Fibroblast of upper back skin (primary cell): ENCODE results near the gene AFF4.
"Not testable (repeated sequence)": the region's sequence is repeated elsewhere in the genome, so short reads cannot be mapped to it uniquely, and the experiment has no call there.

ENCODE experiments used
- DNase-seq: peaks from one replicate; pipeline ENCODE4 v3.0.0-alpha.2; 2013

Gene AFF4

DNA sequence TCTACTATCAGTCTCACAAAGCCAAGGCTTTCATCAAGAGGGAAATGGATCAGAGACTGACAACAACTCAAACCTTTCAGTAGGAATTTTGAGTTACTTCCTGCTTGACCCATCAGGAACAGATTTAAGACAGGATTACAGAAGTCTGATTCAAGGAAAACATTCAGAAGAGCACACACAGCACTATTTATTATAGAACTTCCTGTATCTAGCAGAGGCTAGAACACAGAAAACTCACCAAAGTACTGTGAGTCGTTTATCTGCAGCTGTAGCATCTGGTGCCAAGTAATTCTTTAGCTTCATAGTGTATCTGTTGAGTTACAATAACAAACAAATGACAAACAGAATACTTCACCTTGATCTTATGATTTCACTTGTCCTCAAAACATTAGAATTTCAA lies 76.2 kb downstream of the AFF4 start:
- DNase-seq: no peak

DNA sequence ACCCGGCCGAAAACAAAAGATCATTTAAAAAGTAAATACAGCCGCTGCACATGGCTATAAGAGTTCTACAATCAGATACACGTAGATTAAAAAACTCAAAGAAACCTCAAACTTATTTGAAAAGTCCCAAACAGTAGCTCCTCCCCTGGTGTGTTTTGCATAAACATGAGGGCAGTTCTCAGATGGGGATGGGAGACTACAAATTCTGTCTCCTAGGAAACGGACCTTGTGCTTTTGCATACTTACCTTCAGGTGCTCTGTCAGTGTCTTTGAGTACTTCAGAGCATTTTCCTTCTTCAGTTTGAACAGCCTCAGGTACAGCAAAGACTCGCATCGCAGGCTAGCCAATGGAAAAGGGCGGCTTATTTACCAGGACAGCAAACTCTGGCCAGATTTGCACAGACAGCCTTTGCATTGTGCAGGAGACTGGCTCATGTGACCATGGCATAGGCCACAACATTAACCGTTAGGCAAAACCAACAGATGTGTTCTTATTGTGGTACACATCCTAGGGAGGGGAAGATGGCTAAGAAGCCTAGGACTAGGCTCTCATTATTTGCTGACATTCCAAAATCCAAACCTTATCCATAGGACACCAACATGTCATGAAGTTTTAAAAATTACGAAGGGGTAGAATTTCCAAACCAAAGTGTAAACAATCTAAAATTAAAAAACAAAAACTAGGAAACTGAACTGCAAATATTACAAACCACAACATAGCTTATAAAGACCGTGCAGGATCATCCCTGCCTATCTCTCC lies 77.2 kb downstream of the AFF4 start:
- DNase-seq: no peak

DNA sequence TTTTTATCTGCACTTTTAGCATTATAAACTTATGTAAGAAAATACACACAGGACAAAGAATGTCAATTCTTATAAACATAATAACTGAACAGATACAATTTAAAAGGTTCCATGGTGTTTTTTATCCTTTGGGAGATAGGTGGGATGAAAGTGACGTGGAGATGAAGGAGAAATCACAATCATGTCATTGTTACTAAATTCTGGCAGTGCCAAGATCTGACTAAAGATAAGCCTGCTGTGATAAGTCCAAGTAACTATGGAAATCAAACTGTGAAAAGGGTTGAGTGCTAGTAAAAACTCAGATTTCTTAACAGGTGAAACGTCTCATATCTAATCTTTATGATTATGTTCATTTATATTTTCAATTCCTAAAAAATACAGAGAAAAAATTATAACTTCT lies 78.9 kb downstream of the AFF4 start:
- no peak for DNase-seq

DNA sequence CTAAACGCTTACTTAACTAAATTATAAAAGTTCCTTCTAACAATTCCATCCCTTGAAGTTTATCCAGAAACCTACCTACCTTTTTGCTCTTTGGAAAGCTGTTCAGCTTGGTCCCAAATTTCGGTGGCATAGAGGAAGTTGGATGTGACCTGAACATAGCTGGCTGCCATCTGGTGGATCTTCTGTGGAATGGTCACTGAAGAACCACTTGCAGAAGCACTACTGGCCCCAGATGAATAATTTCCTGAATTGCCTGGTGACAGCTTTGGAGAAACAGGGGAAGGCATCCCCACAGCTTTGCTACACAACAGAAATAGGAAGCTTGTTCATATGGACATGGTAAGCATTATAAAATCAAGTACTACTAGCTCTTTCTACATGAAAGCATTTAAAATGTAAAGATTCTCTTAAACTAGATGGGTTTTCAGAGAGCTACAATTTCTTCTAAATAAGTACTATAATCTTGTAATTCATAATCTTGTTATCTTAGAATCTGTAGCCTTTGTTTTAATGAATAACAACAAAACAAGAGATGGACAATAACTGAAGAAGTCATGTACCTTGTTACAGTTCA lies 80.1 kb downstream of the AFF4 start:
- peak; percentile 62 for DNase-seq

DNA sequence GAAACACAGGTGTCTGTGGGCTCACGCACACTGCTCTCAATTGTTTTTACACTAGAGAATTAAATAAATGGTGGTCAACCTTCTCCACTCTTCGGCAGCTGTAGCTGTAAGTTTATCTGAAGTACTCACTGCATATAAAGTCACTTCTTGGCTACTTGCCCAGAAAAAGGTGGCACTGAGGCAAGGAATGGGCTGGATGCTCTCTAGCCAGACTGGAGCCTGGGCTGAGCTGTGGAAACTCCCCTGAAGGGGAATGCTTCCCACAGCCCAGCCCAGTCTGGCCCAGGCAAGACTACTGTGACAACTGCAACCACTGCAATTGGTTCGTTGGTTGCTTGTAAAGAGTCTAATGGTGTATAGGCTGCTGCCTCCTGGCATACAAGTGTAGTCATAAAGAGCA lies 85.5 kb downstream of the AFF4 start:
- DNase-seq: peak; percentile 15

DNA sequence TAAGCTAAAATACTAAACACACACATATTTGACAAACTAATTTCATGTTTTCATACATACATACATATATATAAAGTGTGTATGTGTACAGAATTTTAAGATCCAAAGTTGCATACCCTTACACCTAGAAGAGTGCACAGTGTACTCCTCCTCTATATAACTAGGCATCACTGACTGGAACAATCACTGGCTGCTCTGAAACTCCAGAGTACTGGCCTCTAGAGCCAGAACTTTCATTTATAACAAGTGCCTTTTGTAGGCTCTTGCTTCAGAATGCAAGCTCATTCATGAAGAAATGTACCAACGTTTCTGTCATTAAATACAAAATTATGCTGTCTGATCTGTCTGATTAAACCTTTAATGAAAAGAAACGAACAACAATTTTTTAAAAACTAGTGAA lies 86.0 kb downstream of the AFF4 start:
- DNase-seq: no peak

DNA sequence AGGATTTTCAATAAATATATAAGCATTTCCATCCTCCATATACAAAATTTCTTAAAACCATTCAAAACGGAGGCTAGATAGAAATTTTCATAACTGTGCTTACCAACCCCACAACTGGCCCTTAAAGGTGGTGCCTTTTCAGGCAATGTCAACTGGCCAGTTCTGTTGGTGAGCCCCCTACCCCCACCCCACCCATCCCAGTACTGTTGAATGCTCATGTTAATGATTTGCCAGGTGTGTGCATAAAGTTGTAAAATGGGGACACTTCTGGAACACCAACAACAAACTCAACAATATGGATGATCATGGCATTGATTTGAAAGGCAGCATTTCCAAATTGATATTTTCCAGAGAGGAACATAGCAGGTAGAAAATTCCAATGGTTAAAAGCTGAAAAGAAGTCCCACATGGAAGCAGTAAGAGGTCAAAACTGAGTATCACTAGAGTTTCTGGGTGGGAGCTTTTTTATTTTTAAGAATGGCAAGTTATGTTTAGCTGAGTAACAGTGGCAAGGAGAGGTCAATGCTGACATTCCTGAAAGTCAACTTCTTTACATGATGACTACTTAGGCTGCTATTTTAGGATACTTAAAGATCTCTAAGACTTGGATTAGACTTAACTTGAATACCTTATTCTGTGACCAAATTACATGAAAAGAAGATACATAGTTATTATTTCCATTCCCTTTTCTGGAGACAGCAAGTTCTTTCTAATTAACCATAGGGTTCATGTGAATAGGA lies 87.2 kb downstream of the AFF4 start:
- peak; percentile 8 for DNase-seq

DNA sequence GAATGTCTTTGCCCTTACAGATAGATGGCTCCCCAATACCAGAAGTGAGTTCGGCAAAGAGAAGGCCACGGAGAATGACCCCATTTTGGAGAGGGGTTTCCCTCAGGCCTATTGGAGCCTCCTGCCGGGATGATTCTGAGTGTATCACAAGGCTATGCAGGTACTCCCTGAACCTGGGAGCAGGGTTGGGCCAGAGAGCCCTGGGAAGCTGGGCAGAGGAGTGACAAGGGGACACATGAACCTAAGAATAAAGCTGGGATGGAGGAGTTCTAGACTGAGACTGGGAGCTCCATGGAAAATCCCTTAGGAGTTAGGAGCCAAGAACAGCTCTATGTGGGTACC lies 89.5 kb downstream of the AFF4 start:
- DNase-seq: no peak

DNA sequence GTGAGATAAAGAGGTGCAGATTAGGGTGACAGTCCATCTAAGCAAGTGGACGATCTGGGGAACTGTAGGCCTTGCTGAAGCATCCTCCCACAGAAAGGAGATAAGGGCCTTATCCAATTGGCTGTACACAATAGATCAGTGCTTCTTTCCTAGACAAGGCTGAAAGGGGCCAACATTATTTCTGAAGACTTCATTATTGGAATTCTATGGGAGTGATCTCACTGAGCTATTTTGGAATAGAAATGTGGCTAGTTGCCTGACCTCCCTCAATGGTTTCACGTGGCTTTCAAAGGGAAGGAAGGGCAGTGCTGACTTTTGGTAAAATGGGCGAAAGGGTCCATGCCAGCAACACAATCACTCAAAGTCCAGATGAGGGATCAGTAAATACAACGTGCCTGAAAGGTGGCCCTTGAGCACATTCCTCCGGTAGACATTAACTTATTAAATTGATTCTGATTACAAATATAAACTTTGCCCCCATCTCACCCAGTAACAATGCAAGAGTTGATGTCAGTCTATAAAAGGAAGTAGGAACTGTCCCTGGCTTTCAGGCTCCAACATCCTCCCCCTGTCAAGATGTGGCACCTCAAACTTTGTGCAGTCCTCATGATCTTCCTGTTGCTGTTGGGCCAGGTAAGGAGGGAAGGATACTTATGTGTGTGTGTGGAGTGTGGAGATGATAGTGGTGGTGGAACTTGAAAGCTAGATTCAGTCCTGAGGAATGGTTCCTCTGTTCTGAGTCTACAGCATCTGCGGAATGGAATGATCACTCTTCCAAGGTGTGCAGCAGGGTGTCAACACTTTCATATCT lies 90.1 kb downstream of the AFF4 start, which contains the start of gene LEAP2:
Gene LEAP2, plus strand, starts transcription at position 550 of the 811 bp plus-strand sequence. Its CDS starts 27 bp downstream, at position 577.
- DNase-seq: peak; percentile 6

DNA sequence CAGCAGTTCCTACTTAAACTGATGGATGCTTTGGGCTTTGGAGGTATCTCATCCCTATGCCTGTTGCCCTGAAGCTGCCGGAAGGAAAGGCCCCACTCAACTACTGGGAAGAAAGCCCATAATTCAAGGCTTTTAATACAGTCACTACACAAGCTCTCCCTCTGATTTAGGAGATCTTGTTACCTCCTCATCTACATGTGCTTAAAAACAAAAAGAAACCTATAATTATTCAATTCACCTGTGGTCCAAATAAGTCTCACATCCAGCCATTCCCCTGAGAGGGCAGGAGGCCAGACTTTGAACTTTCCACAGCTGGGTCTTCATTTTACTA lies 90.7 kb downstream of the AFF4 start:
- no peak for DNase-seq

DNA sequence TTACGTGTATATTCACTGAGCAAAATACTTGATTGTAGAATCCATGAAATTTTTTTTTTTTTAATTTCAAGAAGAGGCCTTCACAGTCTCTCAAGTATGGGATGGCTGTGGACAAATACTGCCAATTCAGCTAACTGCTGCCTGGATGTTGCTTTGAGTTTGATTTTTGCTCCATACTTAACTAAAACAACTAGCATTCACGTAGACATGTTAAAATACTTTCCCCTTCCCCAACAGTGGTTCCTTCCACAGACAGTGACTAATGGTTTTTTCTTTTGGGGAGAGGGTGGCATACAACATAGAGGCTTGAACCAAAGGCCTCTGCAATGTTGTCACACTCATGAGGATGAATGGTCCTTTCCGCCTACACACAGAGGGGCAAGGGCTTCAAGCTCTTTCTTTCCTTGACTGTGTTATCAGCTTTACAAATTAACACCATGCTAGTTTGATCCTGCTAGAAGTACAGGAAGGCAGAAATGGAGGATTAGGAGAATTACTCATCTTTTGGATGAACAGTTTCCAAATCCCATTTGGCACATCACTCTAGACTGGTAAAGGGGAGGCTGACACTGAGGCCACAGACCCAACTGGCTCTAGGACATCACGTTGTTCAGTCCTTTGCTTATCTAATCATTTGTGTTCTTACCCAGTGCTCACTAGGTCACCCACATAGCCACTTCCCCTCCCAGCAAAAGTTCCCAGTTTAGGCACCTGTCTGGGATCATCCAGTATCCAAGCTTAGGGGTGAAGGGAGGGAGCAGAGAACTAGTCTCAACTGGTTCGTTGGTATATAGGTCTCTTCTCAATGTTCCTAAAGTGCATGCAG lies 91.8 kb downstream of the AFF4 start:
- no peak for DNase-seq

DNA sequence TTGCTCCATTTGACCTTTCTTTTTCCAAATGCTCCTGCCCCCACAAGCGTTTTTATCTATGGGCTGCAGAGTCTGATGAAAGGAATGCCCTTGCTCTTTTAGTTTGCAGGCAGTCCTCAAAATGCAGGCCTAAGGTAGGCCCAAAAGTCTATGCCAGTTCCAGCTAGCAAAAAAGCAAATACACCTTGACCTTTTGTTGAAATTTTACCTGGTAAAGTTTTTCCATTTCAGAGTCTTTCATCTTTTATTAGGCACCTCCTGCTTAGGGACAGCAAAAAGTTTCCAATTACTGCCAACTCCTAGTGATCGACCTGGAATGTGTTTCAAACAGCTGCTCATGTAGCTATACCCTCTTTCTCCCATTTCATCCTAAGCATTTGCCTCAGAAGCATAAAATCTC lies 92.6 kb downstream of the AFF4 start:
- DNase-seq: no peak

DNA sequence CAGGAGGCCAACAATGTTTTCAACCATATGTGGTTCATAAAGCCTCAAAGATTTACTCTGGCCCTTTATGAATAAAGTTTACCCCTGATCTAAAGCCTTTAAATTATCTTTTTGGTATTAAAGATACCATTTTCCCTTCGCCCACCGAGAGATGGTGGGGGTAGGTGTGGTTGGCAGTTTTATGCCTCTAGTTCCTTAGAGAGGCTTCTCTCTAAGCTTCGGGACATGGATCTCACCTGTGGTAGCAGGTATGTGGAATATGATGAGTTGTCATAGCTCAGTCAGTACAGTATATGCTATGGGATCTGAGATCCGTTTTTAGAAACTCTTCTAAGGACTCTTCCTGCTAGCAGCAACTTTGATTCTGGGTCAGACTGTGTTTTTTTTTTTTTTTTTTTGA lies 94.7 kb downstream of the AFF4 start:
- no peak for DNase-seq

DNA sequence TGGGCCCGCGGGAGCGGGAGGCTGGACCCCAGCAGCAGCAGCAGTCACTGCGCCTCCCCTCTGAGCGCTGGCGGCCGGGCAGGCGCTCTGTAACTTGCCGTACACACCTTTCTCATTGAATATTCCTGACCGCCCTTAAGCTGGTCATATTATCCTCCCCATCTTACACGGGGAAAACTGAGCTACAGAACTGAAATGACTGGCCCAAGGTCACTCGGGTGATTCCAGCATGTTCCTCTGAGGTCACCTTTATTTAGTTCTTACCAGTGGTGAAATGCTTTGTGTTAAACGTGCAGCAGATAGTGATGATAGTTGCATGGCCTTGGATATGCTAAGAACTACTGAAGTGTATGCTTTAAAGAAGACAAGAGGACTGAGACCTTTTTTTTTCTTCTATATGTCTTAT lies 96.4 kb downstream of the AFF4 start:
- DNase-seq: no peak

DNA sequence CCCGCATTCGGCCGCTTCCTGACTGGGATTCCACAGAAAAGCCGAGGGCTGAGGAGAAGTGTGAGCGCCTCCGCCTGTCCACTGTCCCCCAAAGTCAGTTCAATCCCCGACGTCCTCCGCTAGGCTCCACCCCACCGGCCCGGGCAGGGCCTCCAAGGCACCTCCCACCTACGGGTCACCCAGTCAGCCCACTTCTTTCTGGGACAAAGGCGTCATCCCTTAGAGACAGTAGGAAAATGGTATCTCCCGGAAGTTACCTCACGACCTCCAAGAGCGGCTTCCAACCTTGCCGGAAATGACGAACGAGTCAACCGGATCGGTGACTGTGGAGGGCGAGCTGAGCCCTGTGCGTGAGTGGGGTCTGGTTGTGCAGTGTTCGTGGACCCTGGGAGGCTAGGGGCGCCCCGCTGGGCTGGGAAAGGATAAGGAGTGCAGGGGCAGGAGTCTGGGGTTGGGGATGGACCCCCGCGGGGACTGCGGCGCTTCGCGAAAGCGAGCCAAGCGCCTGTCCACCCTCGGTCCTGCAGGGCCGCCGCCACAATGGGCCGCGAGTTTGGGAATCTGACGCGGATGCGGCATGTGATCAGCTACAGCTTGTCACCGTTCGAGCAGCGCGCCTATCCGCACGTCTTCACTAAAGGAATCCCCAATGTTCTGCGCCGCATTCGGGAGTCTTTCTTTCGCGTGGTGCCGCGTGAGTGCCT lies 96.9 kb downstream of the AFF4 start, which contains the start of the genes GDF9 and UQCRQ:
Gene GDF9, minus strand, starts transcription at position 128 of the 704 bp plus-strand sequence. CDS start 1,936 bp downstream, outside the sequence.
Gene UQCRQ, plus strand, starts transcription at position 301 of the 704 bp plus-strand sequence. Its CDS starts 240 bp downstream, at position 541.
- DNase-seq: peak; percentile 100

DNA sequence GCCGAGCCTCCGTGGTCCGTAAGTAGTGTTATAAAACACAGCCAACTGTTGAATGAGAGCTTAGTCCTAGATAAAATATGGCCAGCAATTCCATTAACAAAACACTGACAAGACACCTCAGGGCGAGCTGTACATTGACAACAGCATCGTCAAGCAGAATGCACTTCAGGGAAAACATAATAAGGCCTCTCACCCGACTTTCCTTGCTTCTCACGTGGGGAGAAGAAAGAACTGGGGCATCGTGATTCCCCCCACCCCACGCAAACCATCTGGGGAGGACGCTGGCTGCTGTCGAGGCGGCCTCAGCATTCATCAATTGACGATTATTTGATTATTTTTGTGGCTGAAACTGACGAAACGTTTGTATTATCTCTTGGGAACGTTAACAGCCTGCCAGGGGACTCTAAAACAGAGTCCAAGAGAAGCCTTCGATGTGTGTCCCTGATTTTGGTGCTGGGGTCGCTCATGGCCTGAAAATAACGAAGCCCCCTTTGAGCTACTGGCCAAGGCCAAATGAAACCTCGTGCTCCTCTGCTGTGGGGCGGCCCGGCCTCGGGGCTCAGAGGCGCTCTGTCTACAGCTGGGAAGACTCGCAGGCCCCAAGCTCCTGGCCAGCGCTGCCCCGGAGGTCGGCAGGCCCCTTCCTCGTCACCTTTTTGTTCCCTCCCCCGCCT lies 97.6 kb downstream of the AFF4 start:
- no peak for DNase-seq

DNA sequence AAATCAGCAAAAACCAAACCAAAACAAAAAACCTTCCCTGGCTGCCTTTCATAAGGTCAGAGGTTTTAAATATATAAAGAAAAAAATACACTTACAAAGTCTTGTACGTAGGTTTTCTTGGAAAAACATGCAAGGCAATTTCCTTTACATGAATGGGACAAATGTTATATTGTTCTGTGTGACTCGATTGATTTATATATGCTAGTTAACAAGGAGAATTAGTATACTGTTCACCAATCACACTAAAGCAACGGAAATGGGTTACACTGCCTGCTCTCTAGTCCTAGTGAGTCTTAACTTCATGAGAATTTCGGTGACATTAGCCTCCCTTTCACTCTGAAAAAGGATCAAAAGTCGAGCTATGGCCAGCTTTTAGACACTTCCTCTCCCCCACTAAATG lies 102.7 kb downstream of the AFF4 start:
- DNase-seq: no peak

DNA sequence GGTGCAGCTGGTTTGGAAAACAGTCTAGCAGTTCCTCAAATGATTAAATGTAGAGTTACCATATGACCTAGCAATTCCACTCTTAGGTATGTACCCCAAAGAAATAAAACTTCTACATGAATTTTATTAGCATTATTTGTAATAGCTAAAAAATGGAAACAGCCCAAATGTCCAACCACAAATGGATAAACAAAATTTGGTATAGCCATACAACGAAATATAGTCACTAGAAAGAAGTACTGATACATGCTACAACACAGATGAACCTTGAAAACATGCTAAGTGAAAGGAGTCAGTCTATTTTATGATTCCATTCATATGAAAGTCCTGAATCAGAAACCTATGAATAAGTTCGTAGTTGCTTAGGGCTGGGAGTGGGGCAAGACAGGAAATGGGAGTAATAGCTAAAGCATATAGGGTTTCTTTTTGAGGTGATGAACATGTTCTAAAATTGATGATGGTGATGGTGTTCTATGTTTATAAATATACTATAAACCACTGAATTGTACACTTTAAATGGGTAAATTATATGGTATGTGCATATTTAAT lies 103.5 kb downstream of the AFF4 start:
- DNase-seq: no peak

DNA sequence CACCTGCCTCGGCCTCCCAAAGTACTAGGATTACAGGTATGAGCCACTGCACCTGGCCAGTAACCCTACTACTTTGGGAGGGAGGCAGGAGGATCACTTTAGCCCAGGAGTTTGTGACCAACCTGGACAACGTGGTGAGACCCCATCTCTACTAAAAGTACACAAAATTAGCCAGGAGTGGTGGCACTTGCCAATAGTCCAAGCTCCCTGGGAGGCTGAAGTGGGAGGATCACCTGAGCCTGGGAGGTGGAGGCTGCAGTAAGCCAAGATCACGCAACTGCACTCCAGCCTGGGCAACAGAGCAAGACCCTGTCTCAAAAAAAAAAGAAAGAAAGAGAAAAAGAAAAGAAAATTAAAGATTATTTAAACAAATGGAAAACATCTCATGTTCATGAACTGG lies 107.4 kb downstream of the AFF4 start:
- no peak for DNase-seq

DNA sequence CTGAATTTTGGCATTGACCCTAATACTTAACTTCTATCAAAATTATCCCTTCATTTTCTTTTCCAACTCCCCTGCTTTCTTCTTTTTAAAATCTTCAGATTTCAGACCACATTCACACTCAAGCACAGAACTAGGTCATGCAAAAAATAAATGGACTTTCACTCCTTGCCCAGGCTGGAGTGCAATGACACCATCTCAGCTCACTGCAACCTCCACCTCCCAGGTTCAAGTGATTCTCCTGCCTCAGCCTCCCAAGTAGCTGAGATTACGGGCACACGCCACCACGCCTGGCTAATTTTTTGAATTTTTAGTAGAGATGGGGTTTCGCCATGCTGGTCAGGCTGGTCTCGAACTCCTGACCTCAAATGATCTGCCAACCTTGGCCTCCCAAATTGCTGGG lies 108.4 kb downstream of the AFF4 start:
- DNase-seq: not testable (repeated sequence)

DNA sequence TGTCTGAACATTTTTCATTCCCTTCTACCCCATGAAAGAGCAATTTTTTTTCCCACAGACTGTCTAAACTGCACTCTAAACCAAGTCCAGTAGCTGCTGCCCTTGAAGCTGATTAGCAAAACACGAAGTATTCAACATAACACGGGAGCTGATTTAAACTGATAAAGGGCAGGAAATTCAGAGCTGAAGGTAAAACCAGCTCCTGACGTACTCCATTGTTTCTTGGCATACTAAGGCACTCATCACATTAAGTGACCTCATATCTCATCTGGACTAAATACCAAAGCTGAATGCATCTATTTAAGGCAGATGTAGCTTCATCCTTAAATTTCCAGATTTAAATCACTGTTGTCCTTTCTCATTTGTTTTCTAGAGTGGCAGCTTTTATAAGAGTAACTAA lies 109.1 kb downstream of the AFF4 start:
- peak; percentile 16 for DNase-seq
